CD4-positive, alpha-beta T cell treated with Interleukin-1 beta for 1 hour (primary cell): ENCODE data around the gene ZSCAN5A.
"Not testable (repeated sequence)": the region's sequence is repeated elsewhere in the genome, so short reads cannot be mapped to it uniquely, and the experiment has no call there.

Experiments used
- DNase-seq, 2 donors: peaks; one replicate each; pipeline ENCODE4 v3.0.0-alpha.2; 2020 to 2022

Gene ZSCAN5A, protein sequence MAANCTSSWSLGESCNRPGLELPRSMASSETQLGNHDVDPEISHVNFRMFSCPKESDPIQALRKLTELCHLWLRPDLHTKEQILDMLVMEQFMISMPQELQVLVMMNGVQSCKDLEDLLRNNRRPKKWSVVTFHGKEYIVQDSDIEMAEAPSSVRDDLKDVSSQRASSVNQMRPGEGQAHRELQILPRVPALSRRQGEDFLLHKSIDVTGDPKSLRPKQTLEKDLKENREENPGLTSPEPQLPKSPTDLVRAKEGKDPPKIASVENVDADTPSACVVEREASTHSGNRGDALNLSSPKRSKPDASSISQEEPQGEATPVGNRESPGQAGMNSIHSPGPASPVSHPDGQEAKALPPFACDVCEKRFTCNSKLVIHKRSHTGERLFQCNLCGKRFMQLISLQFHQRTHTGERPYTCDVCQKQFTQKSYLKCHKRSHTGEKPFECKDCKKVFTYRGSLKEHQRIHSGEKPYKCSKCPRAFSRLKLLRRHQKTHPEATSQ

DNA sequence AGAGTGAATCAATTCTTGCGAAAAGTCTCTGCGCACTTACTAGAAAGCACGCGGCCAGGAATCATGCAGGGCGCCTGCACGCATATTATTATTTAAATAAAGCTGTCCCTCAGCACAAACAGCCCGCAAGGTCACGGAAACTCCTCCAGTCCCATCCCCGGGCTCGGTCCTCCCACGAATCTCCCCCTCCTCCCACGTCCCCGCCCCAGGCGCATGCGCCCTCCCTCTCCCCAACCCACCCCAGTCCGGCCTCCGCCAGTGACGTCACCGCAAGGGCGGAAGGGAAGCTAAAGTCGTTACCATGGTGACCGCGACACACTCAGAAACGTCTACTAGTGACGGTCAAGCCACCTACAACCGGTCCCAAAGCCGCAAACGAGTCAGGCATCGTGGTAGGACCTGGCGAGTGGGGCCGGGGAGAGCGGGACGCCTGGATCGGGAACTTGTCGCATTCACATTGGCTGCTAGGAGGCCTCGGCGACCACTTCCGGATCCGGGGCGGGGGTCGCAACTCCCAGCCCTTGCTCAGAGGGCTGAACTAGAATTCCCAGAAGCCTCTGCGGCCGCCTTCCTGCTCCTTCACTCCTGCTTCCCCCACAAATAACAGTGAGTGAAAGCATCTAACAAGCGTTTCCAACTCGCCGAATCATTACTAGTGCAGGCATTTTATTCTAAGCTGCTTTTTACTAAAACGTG lies at the start of gene ZSCAN5A:
Gene ZSCAN5A, minus strand, starts transcription at position 459 of the 696 bp plus-strand sequence. CDS start 89,793 bp downstream, outside the sequence.
- peak; percentile 96 for DNase-seq

DNA sequence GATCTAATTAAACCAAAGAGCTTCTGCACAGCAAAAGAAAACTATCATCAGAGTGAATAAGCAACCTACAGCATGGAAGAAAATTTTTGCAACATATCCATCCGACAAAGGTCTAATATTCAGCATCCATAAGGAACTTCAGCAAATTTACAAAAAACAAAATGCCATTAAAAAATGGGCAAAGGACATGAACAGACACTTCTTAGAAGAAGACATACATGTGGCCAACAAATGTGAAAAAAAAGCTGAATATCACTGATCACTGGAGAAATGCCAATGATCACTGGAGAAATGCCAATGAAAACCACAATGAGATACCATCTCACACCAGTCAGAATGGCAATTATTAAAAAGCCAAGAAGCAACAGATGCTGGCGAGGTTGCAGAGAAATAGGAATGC lies 46.2 kb upstream of the ZSCAN5A start:
- no peak for DNase-seq

DNA sequence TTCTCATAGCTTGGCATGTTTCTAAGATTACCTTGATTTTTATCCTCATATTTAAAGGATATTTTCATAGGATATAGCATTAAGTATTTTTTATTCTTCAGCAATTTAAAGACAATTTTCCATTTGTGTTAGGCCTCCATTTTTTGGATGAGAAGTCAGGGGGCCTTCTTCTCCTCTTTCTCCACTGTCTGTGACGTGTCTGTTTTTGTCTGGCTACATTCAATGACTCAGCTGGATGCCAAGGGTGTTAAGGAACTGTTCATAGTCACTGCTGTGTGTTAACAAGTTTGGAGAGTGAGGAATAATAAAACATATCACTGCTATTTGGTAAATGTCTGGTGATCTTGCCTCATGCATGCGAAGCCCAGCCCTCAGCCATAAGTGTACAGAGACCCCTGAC lies 42.3 kb upstream of the ZSCAN5A start:
- no peak for DNase-seq

DNA sequence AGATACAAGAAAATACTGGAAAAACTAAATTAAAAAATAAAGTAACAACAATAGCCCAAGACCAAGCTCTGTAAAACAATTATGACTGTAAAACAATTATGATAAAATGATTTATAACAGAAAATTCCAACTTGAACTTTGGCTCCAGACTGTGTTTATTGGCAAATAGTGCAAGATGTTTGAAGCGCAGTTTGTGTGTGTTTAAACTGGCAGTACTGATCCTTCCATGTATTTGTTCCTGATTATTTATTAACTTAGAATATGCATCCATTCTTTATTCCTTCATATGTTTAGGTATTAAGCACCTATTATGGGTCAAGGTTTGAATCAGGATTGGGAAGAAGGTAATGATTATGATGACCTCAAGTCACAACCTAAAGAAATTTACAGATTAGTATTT lies 40.9 kb upstream of the ZSCAN5A start:
- DNase-seq = no peak

DNA sequence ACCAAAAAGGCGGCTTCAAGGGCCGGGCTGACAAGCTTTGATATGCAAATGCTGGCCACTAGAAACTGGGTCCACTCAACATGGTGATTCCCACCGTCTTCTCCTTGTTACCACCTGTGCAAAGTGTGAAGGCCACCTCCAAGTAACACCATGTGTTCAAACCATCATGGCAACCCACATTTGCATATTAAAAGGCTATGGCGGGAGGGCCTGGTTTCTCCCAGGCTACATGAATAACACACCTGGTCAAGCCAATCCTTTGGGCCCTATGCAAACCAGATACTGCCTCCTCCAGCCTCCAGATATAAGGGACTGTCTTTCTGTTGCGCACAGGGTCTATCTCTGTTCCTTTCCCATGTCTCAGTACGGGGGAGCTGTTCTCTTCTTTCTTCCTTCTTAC lies 36.6 kb upstream of the ZSCAN5A start:
- no peak for DNase-seq

DNA sequence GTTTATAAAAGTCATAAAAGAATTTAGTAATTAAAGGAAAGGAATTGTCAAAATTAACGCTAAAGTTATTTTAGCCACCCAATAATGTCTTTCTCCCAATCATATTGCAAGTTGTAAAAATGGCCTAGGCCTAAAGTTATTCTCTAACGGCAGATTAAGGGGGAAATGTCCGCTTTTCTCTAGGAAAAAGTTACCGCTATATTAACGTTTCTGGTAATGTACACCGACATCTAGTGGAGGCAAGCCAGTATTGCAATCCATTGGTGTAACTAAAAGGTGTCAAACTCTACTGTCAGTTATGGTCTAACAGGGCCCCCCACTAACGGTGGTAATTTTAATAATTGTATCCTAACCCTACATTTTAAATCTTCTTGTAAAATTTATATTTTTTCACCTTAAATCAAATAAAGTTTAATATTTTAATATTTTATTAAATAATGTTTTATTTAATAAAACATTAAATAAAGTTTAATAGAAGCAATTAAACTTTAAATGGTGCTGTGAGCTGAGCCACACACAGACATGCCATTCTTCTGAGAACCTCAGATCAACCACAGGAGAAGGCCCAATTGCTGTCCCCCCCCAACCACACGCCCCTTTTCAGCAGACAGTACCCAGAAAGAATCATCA lies 35.9 kb upstream of the ZSCAN5A start:
- DNase-seq = peak; percentile 37 to 65

DNA sequence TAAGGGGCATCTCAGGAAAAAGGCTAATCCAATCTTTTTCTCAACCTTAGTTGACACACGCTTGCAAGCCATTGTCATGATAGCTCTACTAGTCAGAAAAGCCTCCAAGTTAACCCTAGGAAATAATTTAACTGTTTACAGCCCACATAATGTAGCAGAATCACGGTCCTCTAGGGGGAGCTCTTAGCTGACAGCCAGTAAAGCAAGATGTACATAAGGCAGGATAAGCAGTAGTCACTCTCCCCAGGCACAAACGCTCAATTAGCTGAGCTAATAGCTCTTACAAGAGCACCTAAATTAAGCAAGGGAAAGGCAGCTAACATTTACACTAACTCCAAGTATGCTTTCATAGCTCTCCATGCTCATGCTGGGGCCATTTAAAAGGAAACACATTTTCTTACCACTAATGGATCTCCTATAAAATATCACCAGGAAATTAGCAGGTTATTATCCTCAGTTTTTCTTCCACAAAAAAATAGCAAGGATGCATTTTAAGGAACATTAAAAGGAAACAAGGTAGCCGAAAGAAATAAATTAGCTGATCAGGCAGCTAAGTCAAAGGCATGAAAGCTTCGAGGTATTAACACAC lies 33.7 kb upstream of the ZSCAN5A start:
- DNase-seq = no peak

DNA sequence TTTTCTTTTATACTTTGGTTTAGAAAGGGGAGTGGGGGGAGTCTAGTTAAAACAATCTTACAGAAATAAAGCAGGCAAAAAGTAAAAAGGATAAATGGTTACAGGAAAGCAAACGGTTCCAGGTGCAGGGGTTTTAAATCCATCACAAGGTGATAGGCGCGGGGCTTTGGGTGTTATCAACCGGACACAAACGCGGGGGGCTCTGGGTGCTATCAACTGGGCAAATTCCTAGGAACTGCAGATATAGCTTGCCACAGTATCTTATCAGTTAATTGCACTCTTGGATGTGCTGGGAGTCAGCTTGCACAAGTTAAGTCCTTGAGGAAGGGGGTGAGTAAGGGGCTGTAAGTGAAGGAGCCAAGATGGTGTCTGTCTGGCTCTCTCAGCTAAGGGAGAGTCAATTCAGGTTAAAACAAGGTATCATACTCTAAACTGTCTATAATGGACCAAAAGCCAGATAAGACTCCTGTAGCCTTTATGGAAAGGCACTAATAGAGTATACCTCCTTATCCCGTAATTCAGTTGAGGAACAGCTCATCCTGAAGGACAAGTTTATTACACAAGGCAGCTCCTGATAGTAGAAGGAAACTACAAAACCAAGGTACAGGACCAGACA lies 32.6 kb upstream of the ZSCAN5A start:
- DNase-seq = no peak

DNA sequence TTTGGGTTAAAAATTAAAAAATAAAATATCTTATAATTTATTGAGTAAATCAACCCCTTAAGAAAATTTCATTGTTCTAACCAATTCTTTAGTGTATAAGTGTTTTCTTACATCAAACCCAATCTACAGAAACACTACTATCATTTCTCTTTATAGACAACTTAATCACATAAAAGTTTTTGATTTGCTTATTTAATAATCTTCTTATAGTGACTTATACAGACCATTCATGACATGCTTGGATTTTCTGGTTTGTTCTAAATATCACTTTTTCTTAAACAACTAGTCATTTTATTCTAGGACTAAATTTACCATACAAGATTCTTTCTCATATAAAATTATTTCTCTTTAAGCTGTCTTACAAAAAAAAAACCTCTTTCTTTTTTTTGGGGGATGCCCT lies 27.3 kb upstream of the ZSCAN5A start:
- DNase-seq = no peak

DNA sequence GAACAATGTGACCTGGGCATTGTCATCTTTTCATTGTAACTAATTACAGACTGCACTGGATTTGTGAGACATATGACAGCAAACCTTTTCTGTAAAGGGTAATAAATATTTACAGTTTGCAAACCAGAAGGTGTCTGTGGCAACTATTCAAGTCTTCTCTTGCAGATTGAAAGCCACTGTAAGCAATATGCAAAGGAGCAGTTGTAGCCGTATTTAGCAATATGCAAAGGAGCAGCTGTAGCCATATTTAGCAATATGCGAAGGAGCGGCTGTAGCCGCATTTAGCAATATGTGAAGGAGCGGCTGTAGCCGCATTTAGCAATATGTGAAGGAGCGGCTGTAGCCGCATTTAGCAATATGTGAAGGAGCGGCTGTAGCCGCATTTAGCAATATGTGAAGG lies 24.4 kb upstream of the ZSCAN5A start:
- DNase-seq = not testable (repeated sequence)

DNA sequence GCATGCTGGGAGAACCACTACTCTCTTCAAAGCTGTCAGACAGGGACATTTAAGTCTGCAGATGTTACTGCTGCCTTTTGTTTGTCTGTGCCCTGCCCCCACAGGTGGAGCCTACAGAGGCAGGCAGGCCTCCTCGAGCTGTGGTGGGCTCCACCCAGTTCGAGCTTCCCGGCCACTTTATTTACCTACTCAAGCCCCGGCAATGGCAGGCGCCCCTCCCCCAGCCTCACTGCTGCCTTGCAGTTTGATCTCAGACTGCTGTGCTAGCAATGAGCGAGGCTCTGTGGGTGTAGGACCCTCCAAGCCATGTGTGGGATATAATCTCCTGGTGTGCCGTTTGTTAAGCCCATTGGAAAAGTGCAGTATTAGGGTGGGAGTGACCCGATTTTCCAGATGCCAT lies 22.4 kb upstream of the ZSCAN5A start:
- not testable (repeated sequence) for DNase-seq

DNA sequence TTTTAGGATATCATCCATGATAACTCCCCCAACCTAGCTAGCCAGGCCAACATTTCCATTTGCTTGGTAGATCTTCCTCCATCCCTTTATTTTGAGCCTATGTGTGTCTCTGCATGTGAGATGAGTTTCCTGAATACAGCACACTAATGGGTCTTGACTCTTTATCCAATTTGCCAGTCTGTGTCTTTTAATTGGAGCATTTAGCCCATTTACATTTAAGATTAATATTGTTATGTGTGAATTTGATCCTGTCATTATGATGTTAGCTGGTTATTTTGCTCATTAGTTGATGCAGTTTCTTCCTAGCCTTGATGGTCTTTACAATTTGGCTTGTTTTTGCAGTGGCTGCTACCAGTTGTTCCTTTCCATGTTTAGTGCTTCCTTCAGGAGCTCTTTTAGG lies 20.7 kb upstream of the ZSCAN5A start:
- not testable (repeated sequence) for DNase-seq

DNA sequence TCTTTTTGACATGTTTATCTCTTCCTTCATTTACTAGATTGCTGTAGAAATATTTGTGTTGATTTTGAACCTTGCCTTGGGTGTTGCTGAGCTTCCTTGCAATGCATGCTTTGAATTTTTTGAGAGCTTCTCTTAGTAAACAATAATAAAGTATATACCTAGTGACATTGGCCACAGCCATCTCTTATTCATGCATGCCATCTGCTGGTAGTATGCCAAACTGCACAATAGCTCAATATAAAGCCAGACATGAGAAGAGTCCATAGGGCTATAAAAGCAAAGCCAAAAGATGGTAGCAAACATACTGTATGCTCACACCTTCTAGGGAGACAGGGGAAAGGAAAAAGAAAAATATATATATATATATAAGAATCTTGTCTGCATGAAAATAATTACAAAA lies 18.9 kb upstream of the ZSCAN5A start:
- DNase-seq = peak; percentile 38 to 66

DNA sequence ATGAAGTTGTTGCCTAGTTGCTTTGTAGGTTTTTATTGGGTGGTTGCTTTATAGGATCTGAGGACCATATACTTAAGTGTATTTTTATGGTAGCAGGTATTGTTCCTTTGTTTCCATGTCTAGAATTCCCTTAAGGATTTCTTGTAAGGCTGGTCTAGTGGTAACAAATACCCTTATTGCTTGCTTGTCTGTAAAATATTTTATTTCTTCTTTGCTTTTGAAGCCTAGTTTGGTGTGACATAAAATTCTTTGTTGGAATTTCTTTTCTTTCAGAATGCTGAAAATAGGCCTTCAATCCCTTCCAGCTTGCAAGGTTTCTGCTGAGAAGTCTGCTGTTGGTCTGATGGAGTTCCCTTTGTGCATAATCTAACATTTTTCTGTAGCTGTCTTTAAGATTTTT lies 18.1 kb upstream of the ZSCAN5A start:
- DNase-seq = no peak

DNA sequence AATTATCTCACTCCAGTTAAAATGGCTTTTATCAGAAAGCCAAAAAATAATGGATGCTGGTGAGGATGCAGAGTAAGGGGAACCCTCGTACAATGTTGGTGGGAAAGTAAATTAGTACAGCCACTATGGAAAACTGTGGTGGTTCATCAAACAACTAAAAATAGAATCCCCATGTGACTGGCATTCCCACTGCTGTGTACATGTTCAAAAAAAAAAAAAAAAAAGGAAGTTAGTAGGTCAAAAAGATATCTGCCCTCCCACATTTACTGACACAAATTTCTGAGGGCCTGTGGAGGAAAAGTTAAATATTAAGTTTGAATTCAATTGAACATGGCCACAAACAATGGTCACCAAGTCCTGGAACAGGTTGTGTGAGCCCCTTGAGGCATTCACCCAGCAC lies 9.8 kb upstream of the ZSCAN5A start:
- no peak for DNase-seq

DNA sequence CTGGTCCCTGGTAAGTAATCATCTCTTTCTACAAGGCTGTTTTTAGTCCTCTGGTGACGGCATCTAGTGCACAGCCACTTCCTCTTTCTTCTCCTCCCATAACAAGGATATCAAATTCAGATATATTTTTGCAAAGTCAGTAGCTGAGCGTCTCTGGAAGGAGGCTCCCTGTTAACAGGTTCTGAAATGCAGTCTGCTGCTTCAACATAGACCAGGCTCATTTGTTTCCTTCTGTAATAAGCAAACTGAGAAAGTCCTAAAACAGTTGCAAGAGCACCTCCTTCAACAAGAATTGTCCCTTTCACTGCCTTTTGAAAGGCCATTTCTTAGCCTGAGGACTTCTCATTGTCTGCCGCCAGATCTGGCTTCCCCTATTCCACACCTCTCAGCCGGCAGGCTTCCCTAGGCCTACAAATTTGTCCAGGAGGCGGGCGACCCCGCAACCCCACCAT lies 7.4 kb upstream of the ZSCAN5A start:
- peak in 1 of 2 donors; percentile 18 for DNase-seq

DNA sequence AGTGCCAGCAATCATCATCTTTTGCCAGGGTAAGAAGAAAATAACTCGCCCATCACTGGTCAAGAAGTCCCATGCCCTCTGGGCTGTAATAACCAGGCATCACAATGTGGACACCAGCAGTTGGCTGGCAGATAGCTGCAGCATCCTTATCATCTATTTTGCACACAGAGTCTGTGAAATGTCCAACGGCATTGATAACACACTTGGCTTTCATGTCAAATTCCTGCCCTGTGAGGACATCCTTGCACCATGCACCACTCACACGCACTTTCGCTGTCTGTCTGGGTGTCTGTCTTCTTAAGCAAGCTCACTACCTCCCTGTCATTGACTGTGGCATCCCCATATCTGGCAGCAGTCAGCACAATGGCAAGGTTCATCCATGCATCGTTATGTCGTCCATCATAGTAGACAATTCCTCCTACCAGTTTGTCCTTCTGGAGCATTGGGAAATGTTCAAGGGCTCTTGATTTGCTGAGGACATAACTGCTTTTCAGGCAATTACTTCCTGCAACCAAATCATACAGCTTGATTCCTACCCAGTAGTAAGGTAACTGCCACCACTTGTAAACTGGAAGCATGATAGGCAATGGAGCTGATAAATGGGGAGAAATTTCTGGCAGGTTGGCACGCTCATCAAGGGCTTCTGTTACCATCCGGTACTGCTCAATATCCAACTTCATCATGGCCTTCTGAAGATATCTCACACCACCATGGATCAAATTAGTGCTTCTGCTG lies 6.8 kb upstream of the ZSCAN5A start:
- no peak for DNase-seq

DNA sequence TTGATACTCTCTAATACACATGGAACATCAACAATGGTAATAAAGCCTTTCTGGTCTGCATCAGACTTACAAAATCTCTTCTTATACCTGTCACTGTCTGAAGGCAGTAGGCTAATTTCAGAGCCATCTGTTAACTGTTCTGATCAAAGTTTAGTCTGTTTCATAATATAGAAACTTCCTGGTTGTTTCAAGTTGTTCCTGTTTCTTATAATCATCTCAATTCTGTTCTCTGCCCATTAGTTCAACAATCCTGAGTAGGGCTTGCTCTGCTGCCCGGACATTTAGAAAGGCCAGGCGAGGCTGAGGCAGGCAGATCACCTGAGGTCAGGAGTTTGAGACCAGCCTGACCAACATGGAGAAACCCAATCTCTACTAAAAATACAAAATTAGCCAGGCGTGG lies 5.4 kb upstream of the ZSCAN5A start:
- DNase-seq = no peak

DNA sequence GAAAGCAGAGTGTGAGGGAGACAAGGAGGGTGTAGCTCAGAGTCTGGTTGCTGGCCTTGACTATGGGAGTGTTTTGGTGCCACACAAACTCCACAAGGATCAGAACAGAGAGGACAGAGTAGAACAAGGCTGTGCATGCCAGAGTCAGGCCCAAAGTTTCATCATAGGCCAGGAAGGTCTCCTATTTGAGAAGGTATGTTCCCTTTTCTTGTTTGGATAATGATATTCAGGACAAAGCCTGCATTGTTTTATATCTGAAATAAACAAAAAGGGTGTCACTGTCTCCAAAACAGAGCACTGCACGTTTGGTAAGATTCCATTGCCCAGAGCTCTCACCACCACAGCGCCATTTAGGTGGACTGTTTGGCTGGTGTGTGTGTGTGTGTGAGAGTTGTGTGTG lies 3.1 kb upstream of the ZSCAN5A start:
- DNase-seq = no peak

DNA sequence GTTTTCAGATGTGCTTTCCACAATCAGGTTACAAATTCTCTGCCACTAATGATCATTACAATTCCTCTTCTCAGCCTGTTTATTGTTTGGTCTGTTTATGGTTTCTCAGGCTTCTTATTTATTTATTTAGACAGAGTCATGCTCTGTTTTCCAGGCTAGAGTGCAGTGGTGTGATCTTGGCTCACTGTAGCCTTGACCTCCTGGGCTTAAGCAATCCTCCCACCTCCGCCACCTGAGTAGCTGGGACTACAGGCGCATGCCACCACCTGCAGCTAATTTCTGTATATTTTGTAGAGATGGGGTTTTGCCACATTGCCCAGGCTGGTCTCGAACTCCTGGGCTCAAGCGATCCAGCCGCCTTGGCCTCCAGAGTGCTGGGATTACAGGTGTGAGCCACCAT lies 2.1 kb upstream of the ZSCAN5A start:
- DNase-seq = no peak

DNA sequence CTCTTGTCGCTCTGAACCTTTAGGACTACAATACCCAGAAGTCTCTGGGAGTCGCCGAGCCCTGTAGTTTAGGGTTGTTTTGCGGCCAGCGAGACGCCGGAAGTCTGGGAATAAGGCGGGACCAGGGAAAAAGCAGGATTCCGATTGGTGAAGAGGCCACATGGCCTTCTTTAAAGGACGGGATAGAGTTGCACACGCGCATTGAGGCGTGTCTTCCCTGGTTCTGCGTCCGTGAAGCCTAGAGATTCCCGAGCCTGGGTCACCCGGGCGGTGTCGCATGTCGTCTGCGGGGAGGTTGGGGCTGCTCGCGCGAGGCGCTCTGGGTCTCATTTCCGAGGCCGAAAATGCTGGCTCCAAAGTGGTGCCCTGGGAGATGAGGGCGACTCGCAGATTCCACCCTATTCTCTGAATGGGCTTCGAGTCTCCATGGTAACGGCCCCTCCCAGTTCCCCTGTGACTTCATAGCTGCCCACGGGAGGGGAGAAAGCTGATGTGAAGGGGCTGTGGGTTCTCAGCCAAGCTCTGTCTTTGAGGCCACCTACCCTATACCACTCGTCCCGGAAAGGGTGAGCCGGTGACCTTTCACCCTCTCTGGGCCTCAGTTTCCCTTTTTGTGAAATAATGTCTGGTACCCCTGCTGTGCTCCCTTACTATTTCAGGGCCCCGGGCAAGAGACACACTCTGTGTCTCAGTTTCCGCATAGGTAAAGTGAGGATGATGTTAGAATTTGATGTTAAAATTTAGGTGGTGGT lies 614 bp upstream of the ZSCAN5A start:
- peak; percentile 94 to 97 for DNase-seq
